ENCODE measurements around the gene TRAP1.

The TRAP1 gene

DNA sequence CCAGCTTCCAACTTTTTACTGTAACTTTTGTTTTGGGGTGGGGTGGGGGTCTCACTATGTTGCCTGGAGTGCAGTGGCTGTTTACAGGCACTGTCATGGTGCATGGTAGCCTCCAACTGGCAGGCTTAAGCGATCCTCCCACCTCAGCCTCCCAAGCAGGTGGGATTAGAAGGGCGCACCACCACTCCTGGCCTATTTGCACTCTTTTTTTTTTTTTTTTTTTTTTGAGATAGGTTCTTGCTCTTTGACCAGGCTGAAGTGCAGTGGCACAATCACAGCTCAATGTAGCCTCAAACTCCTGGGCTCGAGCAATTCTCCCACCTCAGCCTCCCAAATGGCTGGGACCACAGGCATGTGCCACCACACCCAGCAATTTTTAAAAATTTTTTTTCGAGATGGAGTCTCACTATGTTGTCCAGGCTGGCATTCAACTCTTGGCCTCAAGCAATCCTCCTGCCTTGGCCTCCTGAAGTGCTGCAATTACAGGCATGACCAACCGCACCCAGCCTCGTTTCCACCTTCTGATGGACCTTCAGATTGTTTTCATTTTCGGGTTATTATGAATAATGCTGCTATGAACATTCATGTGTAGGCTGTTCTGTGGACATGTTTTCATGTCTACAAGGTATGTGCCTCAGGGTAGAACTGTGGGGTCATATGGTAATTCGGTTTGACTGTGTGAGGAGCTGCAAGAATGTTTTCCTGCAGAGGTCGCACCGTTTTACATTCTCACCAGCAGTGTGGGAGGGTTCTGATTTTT lies 10.9 kb downstream of the TRAP1 start:
- TF ChIP-seq ZNF384 (IDR thresholded peaks at IDR 0.05): no peak
- CTCF ChIA-PET: no interaction called here
- DNase-seq (ENCODE audit: extremely low spot score): no peak
- POLR2A ChIA-PET: no interaction called here

DNA sequence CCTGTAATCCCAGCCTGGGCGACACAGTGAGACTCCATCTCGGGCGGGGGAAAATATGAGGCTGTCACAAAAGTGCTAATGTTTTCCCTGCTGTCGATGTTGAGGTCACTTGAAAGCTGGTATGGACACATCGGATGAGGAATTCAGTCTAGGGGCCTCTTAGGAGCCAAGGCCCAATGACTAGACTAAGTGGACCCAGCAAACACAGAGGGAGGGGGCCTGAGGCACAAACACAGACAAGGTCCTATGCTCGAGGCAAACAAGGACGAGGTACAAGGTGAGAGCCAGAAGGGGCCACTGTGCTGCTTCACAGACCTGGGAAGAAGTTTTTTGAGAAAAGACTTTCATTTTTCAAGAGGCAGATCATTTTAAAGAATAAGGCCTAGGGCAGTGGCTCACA lies 15.2 kb downstream of the TRAP1 start:
- TF ChIP-seq, protein P1, sequence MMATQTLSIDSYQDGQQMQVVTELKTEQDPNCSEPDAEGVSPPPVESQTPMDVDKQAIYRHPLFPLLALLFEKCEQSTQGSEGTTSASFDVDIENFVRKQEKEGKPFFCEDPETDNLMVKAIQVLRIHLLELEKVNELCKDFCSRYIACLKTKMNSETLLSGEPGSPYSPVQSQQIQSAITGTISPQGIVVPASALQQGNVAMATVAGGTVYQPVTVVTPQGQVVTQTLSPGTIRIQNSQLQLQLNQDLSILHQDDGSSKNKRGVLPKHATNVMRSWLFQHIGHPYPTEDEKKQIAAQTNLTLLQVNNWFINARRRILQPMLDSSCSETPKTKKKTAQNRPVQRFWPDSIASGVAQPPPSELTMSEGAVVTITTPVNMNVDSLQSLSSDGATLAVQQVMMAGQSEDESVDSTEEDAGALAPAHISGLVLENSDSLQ (IDR thresholded peaks at IDR 0.05): no peak
- no peak for TF ChIP-seq SUZ12 (IDR thresholded peaks at IDR 0.05)
- TF ChIP-seq TARDBP (IDR thresholded peaks at IDR 0.05): no peak
- no peak for TF ChIP-seq HDGF (IDR thresholded peaks at IDR 0.05; ENCODE audit: borderline replicate concordance)
- TF ChIP-seq ZNF384 (IDR thresholded peaks at IDR 0.05): no peak
- TF ChIP-seq L3MBTL2 (conservative IDR thresholded peaks at IDR 0.05): no peak
- no peak for TF ChIP-seq ELF4 (IDR thresholded peaks at IDR 0.05)
- TF ChIP-seq FOXM1 (IDR thresholded peaks at IDR 0.05; ENCODE audit: borderline replicate concordance): no peak
- TF ChIP-seq BHLHE40 (IDR thresholded peaks at IDR 0.05; ENCODE audit: borderline replicate concordance): no peak
- TF ChIP-seq SP1 (IDR thresholded peaks at IDR 0.05): no peak
- no peak for TF ChIP-seq FOXA1 (IDR thresholded peaks at IDR 0.05)
- TF ChIP-seq NFRKB (IDR thresholded peaks at IDR 0.05): no peak
- TF ChIP-seq LEF1 (IDR thresholded peaks at IDR 0.05; ENCODE audit: borderline replicate concordance): no peak
- no peak for TF ChIP-seq CTBP1 (IDR thresholded peaks at IDR 0.05; ENCODE audit: borderline replicate concordance)
- TF ChIP-seq FOXK2 (IDR thresholded peaks at IDR 0.05): no peak
- no peak for TF ChIP-seq ARNT (IDR thresholded peaks at IDR 0.05)
- DNase-seq (ENCODE audit: extremely low spot score): no peak
- ChIA-PET POLR2A (no interaction called here), CTCF (no interaction called here)

DNA sequence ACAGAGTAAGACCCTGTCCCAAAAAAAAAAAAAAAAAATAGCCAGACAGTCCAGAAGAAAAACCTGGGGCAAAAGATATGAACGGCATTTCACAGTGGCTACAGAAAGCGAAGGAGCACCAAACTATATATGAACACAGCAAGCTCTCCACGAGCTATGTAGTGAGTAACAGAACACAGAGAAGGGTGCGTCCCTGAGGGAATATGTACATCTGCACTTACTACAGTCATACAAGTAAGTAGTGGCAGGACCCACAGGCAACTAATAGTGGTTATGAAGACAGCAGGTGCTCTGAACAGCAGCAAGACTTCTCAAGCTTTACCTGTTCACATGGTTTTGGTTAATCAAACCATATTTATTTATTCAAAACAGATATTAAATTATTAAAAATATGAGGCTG lies 15.8 kb downstream of the TRAP1 start:
- no peak for DNase-seq (ENCODE audit: extremely low spot score)
- POLR2A ChIA-PET: interaction anchor here (1.1 to 1.2 kb wide), 2 partner anchors 10 to 16 kb away, joined by 4 to 5 read pairs; partner anchors contain the start of gene TRAP1
- TF ChIP-seq ARNT (IDR thresholded peaks at IDR 0.05) (no peak), ZNF384 (IDR thresholded peaks at IDR 0.05) (no peak), SP1 (IDR thresholded peaks at IDR 0.05) (no peak), LEF1 (IDR thresholded peaks at IDR 0.05; ENCODE audit: borderline replicate concordance) (no peak), NFRKB (IDR thresholded peaks at IDR 0.05) (no peak), BHLHE40 (IDR thresholded peaks at IDR 0.05; ENCODE audit: borderline replicate concordance) (no peak), ELF4 (IDR thresholded peaks at IDR 0.05) (no peak), SUZ12 (IDR thresholded peaks at IDR 0.05) (no peak), FOXA1 (IDR thresholded peaks at IDR 0.05) (no peak), FOXM1 (IDR thresholded peaks at IDR 0.05; ENCODE audit: borderline replicate concordance) (no peak), HDGF (IDR thresholded peaks at IDR 0.05; ENCODE audit: borderline replicate concordance) (no peak), FOXK2 (IDR thresholded peaks at IDR 0.05) (no peak), L3MBTL2 (conservative IDR thresholded peaks at IDR 0.05) (no peak), TARDBP (IDR thresholded peaks at IDR 0.05) (no peak), CTBP1 (IDR thresholded peaks at IDR 0.05; ENCODE audit: borderline replicate concordance) (no peak)
- TF ChIP-seq, protein P1 (IDR thresholded peaks at IDR 0.05): no peak
- CTCF ChIA-PET: no interaction called here

DNA sequence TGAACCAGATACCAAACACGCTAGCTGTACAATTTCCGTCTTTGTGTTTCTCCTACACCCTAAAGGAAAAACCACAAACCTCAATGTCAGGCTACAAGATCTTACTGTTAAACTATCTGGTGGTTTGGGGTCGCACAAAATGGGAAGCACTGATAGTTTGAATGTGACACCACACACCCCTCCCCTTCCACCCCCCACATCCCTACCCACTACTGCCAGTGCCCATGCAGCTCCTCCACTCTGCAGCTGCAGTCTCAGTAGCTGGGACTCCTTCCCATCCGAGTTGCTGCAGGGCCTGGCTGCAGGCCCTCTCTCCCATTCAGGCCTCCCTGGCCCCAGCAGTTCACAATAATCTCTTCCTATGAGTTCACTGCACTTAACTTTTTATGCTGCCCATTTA lies 18.4 kb downstream of the TRAP1 start:
- TF ChIP-seq ARNT (IDR thresholded peaks at IDR 0.05) (no peak), FOXK2 (IDR thresholded peaks at IDR 0.05) (no peak), BHLHE40 (IDR thresholded peaks at IDR 0.05; ENCODE audit: borderline replicate concordance) (no peak), TARDBP (IDR thresholded peaks at IDR 0.05) (no peak), HDGF (IDR thresholded peaks at IDR 0.05; ENCODE audit: borderline replicate concordance) (no peak), NFRKB (IDR thresholded peaks at IDR 0.05) (no peak)
- DNase-seq (ENCODE audit: extremely low spot score): no peak
- CTCF ChIA-PET: no interaction called here
- POLR2A ChIA-PET: no interaction called here

DNA sequence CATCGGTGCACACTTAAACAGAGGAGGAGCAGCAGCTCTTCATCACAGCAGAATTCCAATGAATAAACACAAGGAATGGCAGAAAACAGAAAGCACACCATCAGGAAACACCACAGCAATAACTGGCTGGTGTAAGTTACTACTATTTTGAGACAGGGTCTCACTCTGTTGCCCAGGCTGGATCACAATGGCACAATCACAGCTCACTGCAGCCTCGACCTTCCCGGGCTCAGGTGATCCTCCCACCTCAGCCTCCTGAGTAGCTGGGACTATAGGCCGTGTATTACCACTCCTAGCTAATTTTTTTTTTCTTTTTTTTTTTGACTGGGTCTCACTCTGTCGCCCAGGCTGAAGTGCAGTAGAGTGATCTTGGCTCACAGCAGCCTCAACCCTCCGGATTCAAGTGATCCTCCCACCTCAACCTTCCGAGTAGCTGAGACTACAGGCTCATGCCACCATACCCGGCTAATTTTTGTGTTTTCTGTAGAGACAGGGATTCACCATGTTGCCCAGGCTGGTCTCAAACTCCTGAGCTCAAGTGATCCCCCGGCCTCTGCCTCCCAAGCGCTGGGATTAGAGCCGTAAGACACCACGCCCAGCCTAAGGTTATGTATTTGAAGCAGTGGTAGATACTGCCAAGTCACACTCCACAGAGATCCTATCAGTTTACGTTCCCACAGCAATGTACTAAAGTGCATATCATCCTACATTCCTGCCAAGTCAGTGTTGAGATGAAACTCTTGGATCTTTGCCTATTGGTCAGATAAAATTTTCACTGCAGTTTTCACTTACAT lies 20.7 kb downstream of the TRAP1 start:
- CTCF ChIA-PET: no interaction called here
- DNase-seq (ENCODE audit: extremely low spot score): no peak
- no peak for TF ChIP-seq ELF4 (IDR thresholded peaks at IDR 0.05)
- no peak for TF ChIP-seq ARNT (IDR thresholded peaks at IDR 0.05)
- TF ChIP-seq LEF1 (IDR thresholded peaks at IDR 0.05; ENCODE audit: borderline replicate concordance): no peak
- no peak for TF ChIP-seq SUZ12 (IDR thresholded peaks at IDR 0.05)
- TF ChIP-seq CTBP1 (IDR thresholded peaks at IDR 0.05; ENCODE audit: borderline replicate concordance): no peak
- no peak for TF ChIP-seq BHLHE40 (IDR thresholded peaks at IDR 0.05; ENCODE audit: borderline replicate concordance)
- TF ChIP-seq FOXK2 (IDR thresholded peaks at IDR 0.05): no peak
- no peak for TF ChIP-seq TARDBP (IDR thresholded peaks at IDR 0.05)
- no peak for TF ChIP-seq FOXA1 (IDR thresholded peaks at IDR 0.05)
- TF ChIP-seq L3MBTL2 (conservative IDR thresholded peaks at IDR 0.05): no peak
- no peak for TF ChIP-seq HDGF (IDR thresholded peaks at IDR 0.05; ENCODE audit: borderline replicate concordance)
- no peak for TF ChIP-seq ZNF384 (IDR thresholded peaks at IDR 0.05)
- TF ChIP-seq, protein P1 (IDR thresholded peaks at IDR 0.05): no peak
- TF ChIP-seq SP1 (IDR thresholded peaks at IDR 0.05): no peak
- TF ChIP-seq FOXM1 (IDR thresholded peaks at IDR 0.05; ENCODE audit: borderline replicate concordance): no peak
- POLR2A ChIA-PET: interaction anchor here (1.1 kb wide), 1 partner anchor 9 kb away, joined by 3 read pairs; no protein-coding TSS in a partner anchor
